HepG2 (cell line): ENCODE results near the gene PCIF1. TPM values are rescaled to one million over a fixed set of nuclear protein-coding genes. Genes with fewer than 3 reads are reported as not detected.

ENCODE experiments used
- DNMT3B ChIP-seq: conservative IDR thresholded peaks from 2 replicates; pipeline ENCODE4 v1.6.1; 2016; ENCODE audit warnings: missing biosample characterization, control low read depth
- GABPB1 ChIP-seq: IDR thresholded peaks from 2 replicates; pipeline ENCODE4 v1.6.1; 2016; ENCODE audit warnings: mild to moderate bottlenecking, missing genetic modification reagents, moderate library complexity, missing compliant biosample characterization
- HHEX ChIP-seq: IDR thresholded peaks from 2 replicates; pipeline ENCODE4 v1.6.1; 2016; ENCODE audit warnings: control low read depth
- NBN ChIP-seq: fragments of 450-650 bp; conservative IDR thresholded peaks from 2 replicates; pipeline ENCODE4 v1.6.1; 2017
- RFX5 ChIP-seq: IDR thresholded peaks from 2 replicates; pipeline ENCODE4 v1.6.1; 2011; ENCODE audit warnings: low read depth, low read length, improper control_type of control experiment
- SCMH1 ChIP-seq: sonication (generic); formaldehyde crosslinking; IDR thresholded peaks from 2 replicates; pipeline ENCODE4 v1.9.0; 2021; ENCODE audit warnings: missing genetic modification reagents, mild to moderate bottlenecking, borderline replicate concordance
- SP4 ChIP-seq: sonication (generic); formaldehyde crosslinking; IDR thresholded peaks from 2 replicates; pipeline ENCODE4 v1.8.1; 2023; ENCODE audit warnings: mild to moderate bottlenecking, missing genetic modification reagents
- TBX3 ChIP-seq: fragments of 450-650 bp; IDR thresholded peaks from 2 replicates; pipeline ENCODE4 v1.6.1; 2017; ENCODE audit warnings: antibody characterized with exemption, mild to moderate bottlenecking, inconsistent platforms, borderline replicate concordance
- ZFP82 ChIP-seq: sonication (generic); formaldehyde crosslinking; IDR thresholded peaks from 2 replicates; pipeline ENCODE4 v1.5.1; 2020; ENCODE audit warnings: mild to moderate bottlenecking, missing genetic modification reagents, borderline replicate concordance
- ZNF616 ChIP-seq: sonication (generic); formaldehyde crosslinking; IDR thresholded peaks from 2 replicates; pipeline ENCODE4 v1.5.0; 2020; ENCODE audit warnings: low read depth, mild to moderate bottlenecking, missing genetic modification reagents
- ZNF839 ChIP-seq: sonication (generic); formaldehyde crosslinking; IDR thresholded peaks from 2 replicates; pipeline ENCODE4 v1.4.0; 2020; ENCODE audit warnings: missing genetic modification reagents, mild to moderate bottlenecking, borderline replicate concordance
- polyA plus RNA-seq, 8 experiments: library from polyadenylated mRNA; depleted of rRNA in 3 of 8; stranded (reverse) in 7 of 8; unstranded in 1 of 8; fragments of >200 nt; fragmentation: Illumina TruSeq in 4 of 8; extraction: Trizol in 4 of 8; gene quantifications; 2 replicates each; pipeline versions ENCODE4 v1.2.1 to v1.2.3, GENCODE V29; 2011 to 2016; ENCODE audit warnings: low read depth in 4 of 8, missing spikeins in 1 of 8, mixed read lengths in 1 of 8; ENCODE audit not compliant: insufficient read depth in 1 of 8
- total RNA-seq, 5 experiments: library from RNA; depleted of rRNA; stranded (reverse); fragments of >200 nt; fragmentation: Illumina TruSeq; extraction: Trizol; gene quantifications; 2 replicates each; pipeline ENCODE4 v1.2.3, GENCODE V29; 2016; ENCODE audit warnings: low read depth in 1 of 5
- TF ChIP-seq, protein P1 (sequence below): IDR thresholded peaks from 2 replicates; pipeline ENCODE4 v1.6.1; 2018; ENCODE audit warnings: missing genetic modification reagents
- TF ChIP-seq, protein P2 (sequence below): sonication (generic); formaldehyde crosslinking; IDR thresholded peaks from 2 replicates; pipeline ENCODE4 v1.4.0; 2020; ENCODE audit warnings: missing genetic modification reagents
- TF ChIP-seq, protein P3 (sequence below): sonication (generic); formaldehyde crosslinking; IDR thresholded peaks from 2 replicates; pipeline ENCODE4 v1.4.0; 2020; ENCODE audit warnings: missing genetic modification reagents
- TF ChIP-seq, protein P4 (sequence below): sonication (generic); formaldehyde crosslinking; IDR thresholded peaks from 2 replicates; pipeline ENCODE4 v1.4.0; 2020; ENCODE audit warnings: missing genetic modification reagents, borderline replicate concordance
- TF ChIP-seq, protein P5 (sequence below): sonication (generic); formaldehyde crosslinking; IDR thresholded peaks from 2 replicates; pipeline ENCODE4 v1.4.0; 2020; ENCODE audit warnings: mild to moderate bottlenecking, low read depth, missing genetic modification reagents

The PCIF1 gene
- total and polyA plus RNA-seq, 2 of the 13 experiments (the other 11 are each of a cell fraction or from before 2014, with no cell fraction given), result 20.9 to 24.4 TPM

DNA sequence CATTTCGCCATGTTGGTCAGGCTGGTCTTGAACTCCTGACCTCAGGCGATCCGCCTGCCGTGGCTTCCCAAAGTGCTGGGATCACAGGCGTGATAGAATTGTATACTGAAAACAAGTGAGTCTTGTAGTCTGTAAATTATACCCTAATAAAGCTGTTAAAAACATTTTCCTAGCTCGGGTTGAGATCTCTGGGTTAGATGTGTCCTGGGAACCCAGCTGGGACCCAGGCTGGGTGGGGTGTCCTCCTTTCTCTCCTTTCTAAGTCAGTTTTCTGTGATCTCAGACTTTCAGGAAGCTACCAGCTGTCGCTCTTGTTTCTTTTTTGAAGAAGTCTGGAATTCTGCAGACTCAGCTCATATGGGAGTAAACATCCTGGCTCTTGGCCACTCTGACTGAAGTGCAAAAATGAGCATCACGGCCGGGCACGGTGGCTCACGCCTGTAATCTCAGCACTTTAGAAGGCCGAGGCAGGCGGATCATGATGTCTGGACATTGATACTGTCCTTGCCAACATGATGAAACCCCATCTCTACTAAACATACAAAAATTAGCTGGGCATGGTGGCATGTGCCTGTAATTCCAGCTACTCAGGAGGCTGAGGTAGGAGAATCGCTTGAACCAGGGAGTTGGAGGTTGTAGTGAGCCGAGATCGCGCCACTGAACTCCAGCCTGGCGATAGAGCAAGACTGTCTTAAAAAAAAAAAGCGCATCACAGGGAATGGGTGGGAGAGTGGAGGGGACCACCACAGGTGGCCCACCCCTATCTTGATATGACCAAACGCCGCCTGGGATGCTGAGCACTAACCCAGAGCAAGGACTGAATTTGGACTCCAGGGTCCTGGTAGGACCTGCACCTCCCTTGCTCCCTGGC, 9.9 kb upstream of the PCIF1 start (continued):
- TF ChIP-seq ZNF839 (CRISPR knock-in tag) (peak; percentile 25; the same call in 1 of the 2 replicates), TBX3 (no peak), ZNF616 (CRISPR knock-in tag) (no peak), ZFP82 (CRISPR knock-in tag) (no peak), DNMT3B (CRISPR knock-in tag) (no peak), RFX5 (peak; percentile 30; the same call in 1 of the 2 replicates), HHEX (no peak), NBN (no peak), SCMH1 (CRISPR knock-in tag) (no peak), SP4 (CRISPR knock-in tag) (no peak), GABPB1 (no peak)
- TF ChIP-seq, protein P1, sequence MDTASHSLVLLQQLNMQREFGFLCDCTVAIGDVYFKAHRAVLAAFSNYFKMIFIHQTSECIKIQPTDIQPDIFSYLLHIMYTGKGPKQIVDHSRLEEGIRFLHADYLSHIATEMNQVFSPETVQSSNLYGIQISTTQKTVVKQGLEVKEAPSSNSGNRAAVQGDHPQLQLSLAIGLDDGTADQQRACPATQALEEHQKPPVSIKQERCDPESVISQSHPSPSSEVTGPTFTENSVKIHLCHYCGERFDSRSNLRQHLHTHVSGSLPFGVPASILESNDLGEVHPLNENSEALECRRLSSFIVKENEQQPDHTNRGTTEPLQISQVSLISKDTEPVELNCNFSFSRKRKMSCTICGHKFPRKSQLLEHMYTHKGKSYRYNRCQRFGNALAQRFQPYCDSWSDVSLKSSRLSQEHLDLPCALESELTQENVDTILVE, result no peak
- TF ChIP-seq, protein P2, sequence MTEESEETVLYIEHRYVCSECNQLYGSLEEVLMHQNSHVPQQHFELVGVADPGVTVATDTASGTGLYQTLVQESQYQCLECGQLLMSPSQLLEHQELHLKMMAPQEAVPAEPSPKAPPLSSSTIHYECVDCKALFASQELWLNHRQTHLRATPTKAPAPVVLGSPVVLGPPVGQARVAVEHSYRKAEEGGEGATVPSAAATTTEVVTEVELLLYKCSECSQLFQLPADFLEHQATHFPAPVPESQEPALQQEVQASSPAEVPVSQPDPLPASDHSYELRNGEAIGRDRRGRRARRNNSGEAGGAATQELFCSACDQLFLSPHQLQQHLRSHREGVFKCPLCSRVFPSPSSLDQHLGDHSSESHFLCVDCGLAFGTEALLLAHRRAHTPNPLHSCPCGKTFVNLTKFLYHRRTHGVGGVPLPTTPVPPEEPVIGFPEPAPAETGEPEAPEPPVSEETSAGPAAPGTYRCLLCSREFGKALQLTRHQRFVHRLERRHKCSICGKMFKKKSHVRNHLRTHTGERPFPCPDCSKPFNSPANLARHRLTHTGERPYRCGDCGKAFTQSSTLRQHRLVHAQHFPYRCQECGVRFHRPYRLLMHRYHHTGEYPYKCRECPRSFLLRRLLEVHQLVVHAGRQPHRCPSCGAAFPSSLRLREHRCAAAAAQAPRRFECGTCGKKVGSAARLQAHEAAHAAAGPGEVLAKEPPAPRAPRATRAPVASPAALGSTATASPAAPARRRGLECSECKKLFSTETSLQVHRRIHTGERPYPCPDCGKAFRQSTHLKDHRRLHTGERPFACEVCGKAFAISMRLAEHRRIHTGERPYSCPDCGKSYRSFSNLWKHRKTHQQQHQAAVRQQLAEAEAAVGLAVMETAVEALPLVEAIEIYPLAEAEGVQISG (CRISPR knock-in tag), result no peak
- TF ChIP-seq, protein P3, sequence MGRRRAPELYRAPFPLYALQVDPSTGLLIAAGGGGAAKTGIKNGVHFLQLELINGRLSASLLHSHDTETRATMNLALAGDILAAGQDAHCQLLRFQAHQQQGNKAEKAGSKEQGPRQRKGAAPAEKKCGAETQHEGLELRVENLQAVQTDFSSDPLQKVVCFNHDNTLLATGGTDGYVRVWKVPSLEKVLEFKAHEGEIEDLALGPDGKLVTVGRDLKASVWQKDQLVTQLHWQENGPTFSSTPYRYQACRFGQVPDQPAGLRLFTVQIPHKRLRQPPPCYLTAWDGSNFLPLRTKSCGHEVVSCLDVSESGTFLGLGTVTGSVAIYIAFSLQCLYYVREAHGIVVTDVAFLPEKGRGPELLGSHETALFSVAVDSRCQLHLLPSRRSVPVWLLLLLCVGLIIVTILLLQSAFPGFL, result no peak
- TF ChIP-seq, protein P4, sequence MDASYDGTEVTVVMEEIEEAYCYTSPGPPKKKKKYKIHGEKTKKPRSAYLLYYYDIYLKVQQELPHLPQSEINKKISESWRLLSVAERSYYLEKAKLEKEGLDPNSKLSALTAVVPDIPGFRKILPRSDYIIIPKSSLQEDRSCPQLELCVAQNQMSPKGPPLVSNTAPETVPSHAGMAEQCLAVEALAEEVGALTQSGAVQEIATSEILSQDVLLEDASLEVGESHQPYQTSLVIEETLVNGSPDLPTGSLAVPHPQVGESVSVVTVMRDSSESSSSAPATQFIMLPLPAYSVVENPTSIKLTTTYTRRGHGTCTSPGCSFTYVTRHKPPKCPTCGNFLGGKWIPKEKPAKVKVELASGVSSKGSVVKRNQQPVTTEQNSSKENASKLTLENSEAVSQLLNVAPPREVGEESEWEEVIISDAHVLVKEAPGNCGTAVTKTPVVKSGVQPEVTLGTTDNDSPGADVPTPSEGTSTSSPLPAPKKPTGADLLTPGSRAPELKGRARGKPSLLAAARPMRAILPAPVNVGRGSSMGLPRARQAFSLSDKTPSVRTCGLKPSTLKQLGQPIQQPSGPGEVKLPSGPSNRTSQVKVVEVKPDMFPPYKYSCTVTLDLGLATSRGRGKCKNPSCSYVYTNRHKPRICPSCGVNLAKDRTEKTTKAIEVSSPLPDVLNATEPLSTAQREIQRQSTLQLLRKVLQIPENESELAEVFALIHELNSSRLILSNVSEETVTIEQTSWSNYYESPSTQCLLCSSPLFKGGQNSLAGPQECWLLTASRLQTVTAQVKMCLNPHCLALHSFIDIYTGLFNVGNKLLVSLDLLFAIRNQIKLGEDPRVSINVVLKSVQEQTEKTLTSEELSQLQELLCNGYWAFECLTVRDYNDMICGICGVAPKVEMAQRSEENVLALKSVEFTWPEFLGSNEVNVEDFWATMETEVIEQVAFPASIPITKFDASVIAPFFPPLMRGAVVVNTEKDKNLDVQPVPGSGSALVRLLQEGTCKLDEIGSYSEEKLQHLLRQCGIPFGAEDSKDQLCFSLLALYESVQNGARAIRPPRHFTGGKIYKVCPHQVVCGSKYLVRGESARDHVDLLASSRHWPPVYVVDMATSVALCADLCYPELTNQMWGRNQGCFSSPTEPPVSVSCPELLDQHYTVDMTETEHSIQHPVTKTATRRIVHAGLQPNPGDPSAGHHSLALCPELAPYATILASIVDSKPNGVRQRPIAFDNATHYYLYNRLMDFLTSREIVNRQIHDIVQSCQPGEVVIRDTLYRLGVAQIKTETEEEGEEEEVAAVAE, result 0 out of 2 replicates have a peak, but pooled peaks have one; percentile 13
- TF ChIP-seq, protein P5, sequence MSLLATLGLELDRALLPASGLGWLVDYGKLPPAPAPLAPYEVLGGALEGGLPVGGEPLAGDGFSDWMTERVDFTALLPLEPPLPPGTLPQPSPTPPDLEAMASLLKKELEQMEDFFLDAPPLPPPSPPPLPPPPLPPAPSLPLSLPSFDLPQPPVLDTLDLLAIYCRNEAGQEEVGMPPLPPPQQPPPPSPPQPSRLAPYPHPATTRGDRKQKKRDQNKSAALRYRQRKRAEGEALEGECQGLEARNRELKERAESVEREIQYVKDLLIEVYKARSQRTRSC (CRISPR knock-in tag), result no peak
